Measurements from ENCODE around the gene WDR6. TPM values are rescaled to one million over a fixed set of nuclear protein-coding genes. Genes with fewer than 3 reads are reported as not detected.

Gene WDR6
- total RNA-seq, 2 experiments from 2014 or later, result 111 to 125 TPM

DNA sequence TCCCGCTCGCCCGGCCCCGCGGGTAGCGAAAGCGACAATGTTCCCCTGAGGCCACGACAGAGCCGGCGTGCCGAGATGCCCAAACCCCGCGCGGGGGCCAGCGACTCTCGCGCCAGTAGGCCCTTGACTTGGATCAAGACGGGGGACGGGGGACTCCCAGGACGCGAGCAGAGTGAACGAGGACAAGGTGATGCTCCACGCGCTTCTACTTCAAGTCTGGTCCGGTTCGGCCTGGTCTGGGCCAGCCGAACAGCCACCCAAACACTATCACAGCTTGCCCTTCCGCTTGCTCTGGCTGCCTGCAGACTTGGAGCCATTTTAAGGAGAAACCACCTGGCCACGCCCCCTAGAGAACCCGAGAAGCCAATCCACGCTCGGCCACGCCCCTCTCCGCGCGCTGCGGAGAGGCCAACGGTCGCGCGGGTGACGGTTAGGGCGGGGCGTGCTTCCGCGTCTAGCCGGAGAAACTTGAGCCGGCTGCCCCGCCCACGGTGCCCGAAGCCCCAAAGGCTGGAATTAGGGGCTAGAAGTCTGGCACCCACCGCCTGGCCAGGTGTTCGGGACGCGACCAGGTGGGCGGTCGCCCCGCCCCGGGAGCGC is 14.1 kb downstream of the WDR6 start:
- Mint-ChIP-seq H3K9me3 (no peaks in the 10 kb centered on the region), H3K36me3 (ENCODE audit: low read depth) (peaks cover 49% of the 10 kb centered on the region), H3K27ac (peak overlapping the region; percentile 94), H3K4me3 (peak overlapping the region; percentile 87), H3K27me3 (no peaks in the 10 kb centered on the region), H3K4me1 (ENCODE audit: low read depth) (peaks cover 44% of the 10 kb centered on the region)
- peak; percentile 100 for DNase-seq
- intact Hi-C loops (cut with micrococcal nuclease), result loop anchor here (5.0 kb wide), 1 partner anchor 34 kb away; no protein-coding TSS in a partner anchor
- ATAC-seq, result peak; percentile 76
- TF ChIP-seq, protein P1, sequence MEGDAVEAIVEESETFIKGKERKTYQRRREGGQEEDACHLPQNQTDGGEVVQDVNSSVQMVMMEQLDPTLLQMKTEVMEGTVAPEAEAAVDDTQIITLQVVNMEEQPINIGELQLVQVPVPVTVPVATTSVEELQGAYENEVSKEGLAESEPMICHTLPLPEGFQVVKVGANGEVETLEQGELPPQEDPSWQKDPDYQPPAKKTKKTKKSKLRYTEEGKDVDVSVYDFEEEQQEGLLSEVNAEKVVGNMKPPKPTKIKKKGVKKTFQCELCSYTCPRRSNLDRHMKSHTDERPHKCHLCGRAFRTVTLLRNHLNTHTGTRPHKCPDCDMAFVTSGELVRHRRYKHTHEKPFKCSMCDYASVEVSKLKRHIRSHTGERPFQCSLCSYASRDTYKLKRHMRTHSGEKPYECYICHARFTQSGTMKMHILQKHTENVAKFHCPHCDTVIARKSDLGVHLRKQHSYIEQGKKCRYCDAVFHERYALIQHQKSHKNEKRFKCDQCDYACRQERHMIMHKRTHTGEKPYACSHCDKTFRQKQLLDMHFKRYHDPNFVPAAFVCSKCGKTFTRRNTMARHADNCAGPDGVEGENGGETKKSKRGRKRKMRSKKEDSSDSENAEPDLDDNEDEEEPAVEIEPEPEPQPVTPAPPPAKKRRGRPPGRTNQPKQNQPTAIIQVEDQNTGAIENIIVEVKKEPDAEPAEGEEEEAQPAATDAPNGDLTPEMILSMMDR (IDR thresholded peaks at IDR 0.05), result no peak
- ChIA-PET CTCF (interaction anchor here (0.6 to 5.9 kb wide), 10 partner anchors 8 to 98 kb away, joined by 3 to 64 read pairs (median 12); partner anchors contain the start of genes P4HTM, QRICH1 and WDR6), POLR2A (interaction anchor here (0.6 to 12.0 kb wide), 21 partner anchors 7 to 449 kb away, joined by 3 to 200 read pairs (median 4); partner anchors contain the start of genes ARIH2, DAG1, IMPDH2 and P4HTM)

DNA sequence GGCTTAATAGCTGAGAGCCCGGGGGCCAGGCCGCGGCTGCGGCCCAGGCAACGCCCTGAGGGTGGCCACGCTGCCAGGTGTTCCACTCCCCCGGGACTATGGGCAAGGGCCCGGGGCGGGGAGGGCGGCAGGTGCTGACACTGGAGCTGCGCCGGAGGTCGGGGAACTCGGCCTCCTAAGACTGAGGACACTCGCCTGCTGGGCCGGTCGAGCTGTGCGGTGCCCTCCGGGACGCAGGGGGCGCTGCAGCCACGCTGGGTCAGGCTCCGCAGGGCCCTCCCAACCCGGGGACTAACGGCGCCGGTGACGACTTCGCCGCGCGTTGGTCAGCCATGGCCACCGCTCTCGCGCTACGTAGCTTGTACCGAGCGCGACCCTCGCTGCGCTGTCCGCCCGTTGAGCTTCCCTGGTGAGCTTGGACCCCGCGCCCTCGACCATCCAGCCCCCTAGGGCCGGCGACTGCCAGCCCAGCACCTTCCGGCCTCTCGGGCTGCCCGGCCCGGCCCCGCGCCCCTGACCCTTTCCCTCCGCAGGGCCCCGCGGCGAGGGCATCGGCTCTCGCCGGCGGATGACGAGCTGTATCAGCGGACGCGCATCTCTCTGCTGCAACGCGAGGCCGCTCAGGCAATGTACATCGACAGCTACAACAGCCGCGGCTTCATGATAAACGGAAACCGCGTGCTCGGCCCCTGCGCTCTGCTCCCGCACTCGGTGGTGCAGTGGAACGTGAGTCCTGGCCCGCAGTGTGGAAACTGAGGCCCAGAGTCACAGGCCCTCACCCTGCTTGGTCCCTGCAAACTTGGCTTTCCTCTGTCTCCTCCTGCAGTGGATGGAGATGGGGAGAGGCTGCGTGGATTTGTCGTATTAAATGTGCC is 14.9 kb downstream of the WDR6 start, which contains the start of gene NDUFAF3:
NDUFAF3 (plus strand) TSS at position 309 of the 875 bp plus-strand sequence; CDS start at position 333, 24 bp downstream.
- peak; percentile 95 for DNase-seq
- peaks cover 57% of the 10 kb centered on the region for H3K36me3 Mint-ChIP-seq (ENCODE audit: low read depth)

DNA sequence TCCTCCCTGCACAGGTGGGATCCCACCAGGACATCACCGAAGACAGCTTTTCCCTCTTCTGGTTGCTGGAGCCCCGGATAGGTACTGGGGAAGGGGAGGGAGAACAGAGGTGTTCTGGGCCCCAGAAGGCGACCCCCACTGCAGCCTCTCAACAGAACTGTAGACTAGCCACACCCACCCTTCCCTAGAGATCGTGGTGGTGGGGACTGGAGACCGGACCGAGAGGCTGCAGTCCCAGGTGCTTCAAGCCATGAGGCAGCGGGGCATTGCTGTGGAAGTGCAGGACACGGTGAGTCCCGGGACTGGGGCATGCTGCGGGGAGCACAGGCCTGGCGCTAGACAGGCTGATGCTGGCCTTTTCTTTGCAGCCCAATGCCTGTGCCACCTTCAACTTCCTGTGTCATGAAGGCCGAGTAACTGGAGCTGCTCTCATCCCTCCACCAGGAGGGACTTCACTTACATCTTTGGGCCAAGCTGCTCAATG is 15.5 kb downstream of the WDR6 start:
- H3K27me3 Mint-ChIP-seq, result no peaks in the 10 kb centered on the region
- intact Hi-C loops (cut with micrococcal nuclease), result loop anchor here (5.0 kb wide), 1 partner anchor 35 kb away; no protein-coding TSS in a partner anchor
- peaks cover 54% of the 10 kb centered on the region for H3K4me1 Mint-ChIP-seq (ENCODE audit: low read depth)
- peak overlapping the region; percentile 94 for H3K27ac Mint-ChIP-seq
- TF ChIP-seq, protein P1 (IDR thresholded peaks at IDR 0.05), result no peak
- peak overlapping the region; percentile 87 for H3K4me3 Mint-ChIP-seq
- ChIA-PET CTCF (interaction anchor here (0.6 to 5.9 kb wide), 9 partner anchors 10 to 98 kb away, joined by 4 to 64 read pairs (median 13); partner anchors contain the start of genes P4HTM, QRICH1, USP19 and WDR6), POLR2A (interaction anchor here (1.0 to 12.0 kb wide), 12 partner anchors 8 to 317 kb away, joined by 3 to 200 read pairs (median 8); partner anchors contain the start of genes ARIH2, P4HTM, QARS1 and QRICH1)
- H3K9me3 Mint-ChIP-seq, result no peaks in the 10 kb centered on the region
- H3K36me3 Mint-ChIP-seq (ENCODE audit: low read depth), result peaks cover 63% of the 10 kb centered on the region
- DNase-seq (peak; percentile 36), ATAC-seq (no peak)

More for the DNA sequence above, 14.9 kb downstream of the WDR6 start, which contains the start of gene NDUFAF3:
- Mint-ChIP-seq H3K27ac (peak within 1 kb of the TSS; percentile 94), H3K9me3 (no peaks in the 10 kb centered on the region), H3K4me3 (peak within 1 kb of the TSS; percentile 87), H3K27me3 (no peaks in the 10 kb centered on the region), H3K4me1 (ENCODE audit: low read depth) (peaks cover 48% of the 10 kb centered on the region)
- intact Hi-C loops (cut with micrococcal nuclease), result loop anchor here (5.0 kb wide), 1 partner anchor 35 kb away; no protein-coding TSS in a partner anchor
- CTCF ChIA-PET, result interaction anchor here (0.6 to 5.9 kb wide), 12 partner anchors 9 to 99 kb away, joined by 3 to 64 read pairs (median 8); partner anchors contain the start of genes P4HTM, QRICH1, USP19 and WDR6
- peak; percentile 74 for ATAC-seq
- TF ChIP-seq, protein P1 (IDR thresholded peaks at IDR 0.05), result peak; percentile 99
- POLR2A ChIA-PET, result interaction anchor here (0.9 to 12.0 kb wide), 16 partner anchors 8 to 318 kb away, joined by 3 to 200 read pairs (median 5); partner anchors contain the start of genes ARIH2, P4HTM, QARS1 and QRICH1

DNA sequence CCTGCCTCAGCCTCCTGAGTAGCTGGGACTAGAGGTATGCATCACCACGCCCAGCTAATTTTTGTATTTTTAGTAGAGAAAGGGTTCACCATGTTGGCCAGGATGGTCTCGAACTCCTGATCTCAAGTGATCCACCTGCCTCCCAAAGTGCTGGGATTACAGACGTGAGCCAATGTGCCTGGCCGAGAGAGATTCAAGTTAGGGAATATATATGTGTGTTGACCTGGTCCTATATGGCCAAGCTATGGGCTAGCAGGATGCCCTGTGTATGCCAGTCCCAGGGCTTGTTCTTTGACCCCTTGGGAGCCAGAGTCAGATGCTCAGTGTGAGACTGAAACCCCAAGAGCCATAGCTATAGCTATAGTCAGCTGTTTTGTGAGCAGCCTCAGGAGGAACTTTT is 16.6 kb downstream of the WDR6 start:
- H3K4me3 Mint-ChIP-seq, result peak overlapping the region; percentile 87
- DNase-seq, result no peak
- TF ChIP-seq, protein P1 (IDR thresholded peaks at IDR 0.05), result no peak
- peaks cover 72% of the 10 kb centered on the region for H3K36me3 Mint-ChIP-seq (ENCODE audit: low read depth)
- POLR2A ChIA-PET, result interaction anchor here (0.6 to 12.0 kb wide), 7 partner anchors 8 to 141 kb away, joined by 3 to 200 read pairs (median 36); partner anchors contain the start of genes P4HTM, QRICH1 and WDR6
- no peaks in the 10 kb centered on the region for H3K9me3 Mint-ChIP-seq
- intact Hi-C loops (cut with micrococcal nuclease), result loop anchor here (5.0 kb wide), 1 partner anchor 36 kb away; no protein-coding TSS in a partner anchor
- H3K27ac Mint-ChIP-seq, result peak overlapping the region; percentile 67
- H3K27me3 Mint-ChIP-seq, result no peaks in the 10 kb centered on the region
- CTCF ChIA-PET, result interaction anchor here (0.9 to 5.9 kb wide), 4 partner anchors 10 to 70 kb away, joined by 3 to 64 read pairs (median 20); partner anchors contain the start of genes P4HTM, QRICH1 and WDR6
- no peak for ATAC-seq
- H3K4me1 Mint-ChIP-seq (ENCODE audit: low read depth), result peaks cover 60% of the 10 kb centered on the region

All from activated CD8-positive, alpha-beta T cell treated with anti-CD3 and anti-CD28 coated beads for 36 hours (primary cell).